HL-60 (cell line): Measurements from ENCODE around the gene TIE1.

Source experiments
- DNase-seq, 2 experiments: peaks; one replicate each; pipeline ENCODE4 v3.0.0-alpha.2; 2010 to 2020; ENCODE audit warnings: low read depth in 1 of 2, low spot score in 1 of 2
- H3K27ac ChIP-seq: fragments of 250-450 bp; sonication (Bioruptor Pico); replicated peaks from 2 replicates; pipeline ENCODE4 v1.5.1; 2020; ENCODE audit warnings: mild to moderate bottlenecking, moderate library complexity
- H3K27me3 ChIP-seq: fragments of 250-450 bp; sonication (Bioruptor Pico); 2 replicates; pipeline ENCODE4 v1.5.1; 2021; ENCODE audit warnings: mild to moderate bottlenecking, moderate library complexity; ENCODE audit not compliant: insufficient read depth, poor library complexity, severe bottlenecking
- H3K4me3 ChIP-seq: replicated peaks from 2 replicates; pipeline ENCODE4 v1.5.1; 2011; ENCODE audit warnings: mild to moderate bottlenecking, control low read depth, low read length; ENCODE audit not compliant: insufficient read depth
- GABPA ChIP-seq: IDR thresholded peaks from 2 replicates; pipeline ENCODE4 v1.6.1; 2012; ENCODE audit warnings: low read depth
- POLR2AphosphoS5 ChIP-seq: IDR thresholded peaks from 2 replicates; pipeline ENCODE4 v1.6.1; 2012; ENCODE audit warnings: low read depth
- SPI1 ChIP-seq: IDR thresholded peaks from 2 replicates; pipeline ENCODE4 v1.6.1; 2012; ENCODE audit warnings: low read depth, mild to moderate bottlenecking, borderline replicate concordance
- TF ChIP-seq, protein P1 (sequence below): IDR thresholded peaks from one replicate; pipeline ENCODE4 v1.5.1; 2011; ENCODE audit warnings: low read length, control low read depth, inconsistent platforms; ENCODE audit not compliant: insufficient read depth
- TF ChIP-seq, protein P2 (sequence below): IDR thresholded peaks from 2 replicates; pipeline ENCODE4 v1.6.1; 2012; ENCODE audit warnings: low read depth; ENCODE audit not compliant: insufficient replicate concordance

TIE1 gene

DNA sequence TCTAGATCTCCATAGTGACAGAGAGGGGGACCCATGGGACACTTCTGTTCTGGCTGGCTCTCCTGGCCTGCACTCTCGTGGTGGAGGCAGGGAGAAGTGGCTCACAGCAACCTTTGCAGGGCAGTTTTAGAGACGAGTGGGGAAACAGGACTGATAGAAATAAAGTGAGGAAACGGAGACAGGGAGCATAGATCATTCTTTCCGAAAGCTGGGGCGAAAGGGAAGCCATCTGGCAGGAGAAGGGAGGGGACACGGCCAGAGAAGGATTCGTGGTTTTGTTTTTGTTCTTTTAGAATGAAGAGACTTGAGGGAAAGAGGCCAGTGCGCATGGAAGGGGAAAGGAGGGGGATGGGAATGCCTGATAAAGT lies 3.5 kb downstream of the TIE1 start:
- TF ChIP-seq GABPA (no peak), SPI1 (no peak), POLR2AphosphoS5 (no peak)
- TF ChIP-seq, protein P1, sequence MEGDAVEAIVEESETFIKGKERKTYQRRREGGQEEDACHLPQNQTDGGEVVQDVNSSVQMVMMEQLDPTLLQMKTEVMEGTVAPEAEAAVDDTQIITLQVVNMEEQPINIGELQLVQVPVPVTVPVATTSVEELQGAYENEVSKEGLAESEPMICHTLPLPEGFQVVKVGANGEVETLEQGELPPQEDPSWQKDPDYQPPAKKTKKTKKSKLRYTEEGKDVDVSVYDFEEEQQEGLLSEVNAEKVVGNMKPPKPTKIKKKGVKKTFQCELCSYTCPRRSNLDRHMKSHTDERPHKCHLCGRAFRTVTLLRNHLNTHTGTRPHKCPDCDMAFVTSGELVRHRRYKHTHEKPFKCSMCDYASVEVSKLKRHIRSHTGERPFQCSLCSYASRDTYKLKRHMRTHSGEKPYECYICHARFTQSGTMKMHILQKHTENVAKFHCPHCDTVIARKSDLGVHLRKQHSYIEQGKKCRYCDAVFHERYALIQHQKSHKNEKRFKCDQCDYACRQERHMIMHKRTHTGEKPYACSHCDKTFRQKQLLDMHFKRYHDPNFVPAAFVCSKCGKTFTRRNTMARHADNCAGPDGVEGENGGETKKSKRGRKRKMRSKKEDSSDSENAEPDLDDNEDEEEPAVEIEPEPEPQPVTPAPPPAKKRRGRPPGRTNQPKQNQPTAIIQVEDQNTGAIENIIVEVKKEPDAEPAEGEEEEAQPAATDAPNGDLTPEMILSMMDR = no peak
- TF ChIP-seq, protein P2, sequence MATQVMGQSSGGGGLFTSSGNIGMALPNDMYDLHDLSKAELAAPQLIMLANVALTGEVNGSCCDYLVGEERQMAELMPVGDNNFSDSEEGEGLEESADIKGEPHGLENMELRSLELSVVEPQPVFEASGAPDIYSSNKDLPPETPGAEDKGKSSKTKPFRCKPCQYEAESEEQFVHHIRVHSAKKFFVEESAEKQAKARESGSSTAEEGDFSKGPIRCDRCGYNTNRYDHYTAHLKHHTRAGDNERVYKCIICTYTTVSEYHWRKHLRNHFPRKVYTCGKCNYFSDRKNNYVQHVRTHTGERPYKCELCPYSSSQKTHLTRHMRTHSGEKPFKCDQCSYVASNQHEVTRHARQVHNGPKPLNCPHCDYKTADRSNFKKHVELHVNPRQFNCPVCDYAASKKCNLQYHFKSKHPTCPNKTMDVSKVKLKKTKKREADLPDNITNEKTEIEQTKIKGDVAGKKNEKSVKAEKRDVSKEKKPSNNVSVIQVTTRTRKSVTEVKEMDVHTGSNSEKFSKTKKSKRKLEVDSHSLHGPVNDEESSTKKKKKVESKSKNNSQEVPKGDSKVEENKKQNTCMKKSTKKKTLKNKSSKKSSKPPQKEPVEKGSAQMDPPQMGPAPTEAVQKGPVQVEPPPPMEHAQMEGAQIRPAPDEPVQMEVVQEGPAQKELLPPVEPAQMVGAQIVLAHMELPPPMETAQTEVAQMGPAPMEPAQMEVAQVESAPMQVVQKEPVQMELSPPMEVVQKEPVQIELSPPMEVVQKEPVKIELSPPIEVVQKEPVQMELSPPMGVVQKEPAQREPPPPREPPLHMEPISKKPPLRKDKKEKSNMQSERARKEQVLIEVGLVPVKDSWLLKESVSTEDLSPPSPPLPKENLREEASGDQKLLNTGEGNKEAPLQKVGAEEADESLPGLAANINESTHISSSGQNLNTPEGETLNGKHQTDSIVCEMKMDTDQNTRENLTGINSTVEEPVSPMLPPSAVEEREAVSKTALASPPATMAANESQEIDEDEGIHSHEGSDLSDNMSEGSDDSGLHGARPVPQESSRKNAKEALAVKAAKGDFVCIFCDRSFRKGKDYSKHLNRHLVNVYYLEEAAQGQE = no peak
- no peak overlapping the region for H3K4me3 ChIP-seq
- H3K27me3 ChIP-seq = no peaks in the 10 kb centered on the region
- no peak for DNase-seq
- no peak overlapping the region for H3K27ac ChIP-seq

DNA sequence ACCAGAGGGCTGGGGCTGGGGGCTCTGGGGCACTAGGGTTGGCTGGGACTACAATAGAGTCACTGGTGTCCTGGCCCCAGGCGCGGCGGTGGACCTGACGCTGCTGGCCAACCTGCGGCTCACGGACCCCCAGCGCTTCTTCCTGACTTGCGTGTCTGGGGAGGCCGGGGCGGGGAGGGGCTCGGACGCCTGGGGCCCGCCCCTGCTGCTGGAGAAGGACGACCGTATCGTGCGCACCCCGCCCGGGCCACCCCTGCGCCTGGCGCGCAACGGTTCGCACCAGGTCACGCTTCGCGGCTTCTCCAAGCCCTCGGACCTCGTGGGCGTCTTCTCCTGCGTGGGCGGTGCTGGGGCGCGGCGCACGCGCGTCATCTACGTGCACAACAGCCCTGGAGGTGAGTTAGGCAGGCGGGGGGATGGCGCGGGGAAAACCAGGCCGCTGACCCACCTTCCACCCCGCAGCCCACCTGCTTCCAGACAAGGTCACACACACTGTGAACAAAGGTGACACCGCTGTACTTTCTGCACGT lies 4.1 kb downstream of the TIE1 start:
- TF ChIP-seq, protein P2 = no peak
- no peak for TF ChIP-seq SPI1
- TF ChIP-seq GABPA = no peak
- no peak for TF ChIP-seq POLR2AphosphoS5
- TF ChIP-seq, protein P1 = no peak
- Histone ChIP-seq H3K4me3 (no peak overlapping the region), H3K27me3 (no peaks in the 10 kb centered on the region), H3K27ac (no peak overlapping the region)
- DNase-seq = no peak

DNA sequence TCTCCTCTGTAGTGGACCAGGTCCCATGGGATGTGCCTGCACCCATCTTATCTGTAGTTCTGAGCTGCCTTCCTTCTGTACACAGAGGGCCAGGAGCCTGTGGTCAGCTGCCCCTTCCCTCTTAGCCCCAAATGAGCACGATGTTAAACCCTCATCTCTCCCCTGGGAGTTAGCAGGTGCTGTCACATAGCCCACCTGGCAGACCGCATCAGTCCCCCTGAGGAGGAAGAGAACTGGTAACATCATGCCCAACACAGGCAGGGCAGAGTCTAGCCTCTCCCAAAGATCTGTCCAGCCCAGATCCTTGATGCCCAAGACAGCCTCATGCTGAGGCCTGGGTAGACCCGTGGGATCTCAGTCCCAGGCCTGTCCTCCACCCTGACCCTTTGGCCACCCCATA lies 4.7 kb downstream of the TIE1 start:
- TF ChIP-seq, protein P2 = no peak
- TF ChIP-seq SPI1 = no peak
- TF ChIP-seq GABPA = no peak
- no peak for TF ChIP-seq POLR2AphosphoS5
- TF ChIP-seq, protein P1 = no peak
- H3K27ac ChIP-seq = no peak overlapping the region
- DNase-seq = no peak

More for the DNA sequence above, 4.7 kb downstream of the TIE1 start:
- H3K4me3 ChIP-seq = no peak overlapping the region
- no peaks in the 10 kb centered on the region for H3K27me3 ChIP-seq
